Gastrocnemius medialis (tissue), 4 donors: ENCODE measurements around the gene C12orf60.

Experiments
- POLR2A ChIP-seq, 2 donors: fragments of 450-650 bp; IDR thresholded peaks; one replicate each; pipeline ENCODE4 v1.6.1; 2017; ENCODE audit warnings: antibody characterized with exemption in 2 of 2, mild to moderate bottlenecking in 2 of 2, moderate library complexity in 2 of 2
- TF ChIP-seq, protein P1 (sequence below), 5 experiments: fragments of 450-650 bp in 3 of 5; fragments of 200-600 bp in 2 of 5; sonication (generic) in 2 of 5; IDR thresholded peaks in 4 of 5; conservative IDR thresholded peaks in 1 of 5; 1 replicate in 4 of 5; 2 replicates in 1 of 5; pipeline ENCODE4 v1.5.1; 2016 to 2019; ENCODE audit warnings: antibody characterized with exemption in 5 of 5, mild to moderate bottlenecking in 3 of 5, moderate library complexity in 3 of 5

DNA sequence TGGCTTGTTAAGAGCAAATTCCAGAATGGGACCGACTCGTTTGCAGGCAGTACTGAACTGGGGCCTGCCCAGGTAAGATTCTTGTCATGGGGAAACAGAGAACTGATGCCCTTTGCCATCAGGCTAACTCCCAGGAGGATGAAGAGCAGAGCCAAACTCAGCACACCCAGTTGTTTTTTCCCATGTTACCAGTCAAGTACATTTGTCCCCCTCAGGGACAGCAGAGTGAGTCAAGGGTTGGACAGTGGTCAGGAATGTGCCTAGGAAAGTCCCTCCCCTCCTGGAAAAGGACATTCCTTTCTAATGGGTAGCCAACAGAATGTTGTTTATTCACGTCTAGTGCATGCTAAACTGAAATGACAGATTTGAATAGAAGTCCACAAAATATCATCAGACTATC, 38.3 kb downstream of the C12orf60 start:
- TF ChIP-seq, protein P1, sequence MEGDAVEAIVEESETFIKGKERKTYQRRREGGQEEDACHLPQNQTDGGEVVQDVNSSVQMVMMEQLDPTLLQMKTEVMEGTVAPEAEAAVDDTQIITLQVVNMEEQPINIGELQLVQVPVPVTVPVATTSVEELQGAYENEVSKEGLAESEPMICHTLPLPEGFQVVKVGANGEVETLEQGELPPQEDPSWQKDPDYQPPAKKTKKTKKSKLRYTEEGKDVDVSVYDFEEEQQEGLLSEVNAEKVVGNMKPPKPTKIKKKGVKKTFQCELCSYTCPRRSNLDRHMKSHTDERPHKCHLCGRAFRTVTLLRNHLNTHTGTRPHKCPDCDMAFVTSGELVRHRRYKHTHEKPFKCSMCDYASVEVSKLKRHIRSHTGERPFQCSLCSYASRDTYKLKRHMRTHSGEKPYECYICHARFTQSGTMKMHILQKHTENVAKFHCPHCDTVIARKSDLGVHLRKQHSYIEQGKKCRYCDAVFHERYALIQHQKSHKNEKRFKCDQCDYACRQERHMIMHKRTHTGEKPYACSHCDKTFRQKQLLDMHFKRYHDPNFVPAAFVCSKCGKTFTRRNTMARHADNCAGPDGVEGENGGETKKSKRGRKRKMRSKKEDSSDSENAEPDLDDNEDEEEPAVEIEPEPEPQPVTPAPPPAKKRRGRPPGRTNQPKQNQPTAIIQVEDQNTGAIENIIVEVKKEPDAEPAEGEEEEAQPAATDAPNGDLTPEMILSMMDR (IDR thresholded peaks at IDR 0.05 in 4 of 5, conservative IDR thresholded peaks at IDR 0.05 in 1 of 5): no peak
- TF ChIP-seq POLR2A (IDR thresholded peaks at IDR 0.05): no peak
